ENCODE measurements around the gene MYO7A.

MYO7A gene

GRCh38 chr11:77144196-77144856 lies 16.3 kb downstream of the MYO7A start:
- no CpG with 5 or more reads among the region's 9 CpGs for WGBS, 2 donors (ENCODE audit: extremely low coverage in 2 of 2, insufficient read length in 2 of 2, insufficient replicate concordance in 1 of 2)
- H3K23ac ChIP-seq (ENCODE audit: low read depth, low read length, poor library complexity), result no peak overlapping the region
- H4K8ac ChIP-seq (ENCODE audit: low read depth, low read length), result no peak overlapping the region
- peak overlapping the region; percentile 44 for H2AK5ac ChIP-seq (ENCODE audit: low read depth, low read length)
- peaks cover 0 to 52% (median 0%) of the 10 kb centered on the region in 3 experiments for H3K27me3 ChIP-seq (ENCODE audit: control insufficient read depth in 3 of 3, insufficient read depth in 3 of 3, low read depth in 1 of 3, low read length in 3 of 3)
- H2AFZ ChIP-seq (ENCODE audit: low read length), result peak overlapping the region; percentile 1
- no peak overlapping the region for H4K91ac ChIP-seq (ENCODE audit: low read depth, low read length, poor library complexity)
- H3K18ac ChIP-seq (ENCODE audit: low read length), result no peak overlapping the region
- no peaks in the 10 kb centered on the region for H3K79me1 ChIP-seq (ENCODE audit: low read depth, low read length)
- H3K4me2 ChIP-seq (ENCODE audit: insufficient read depth, low read length, poor library complexity, severe bottlenecking), result no peak overlapping the region
- H2BK15ac ChIP-seq (ENCODE audit: low read length), result peak overlapping the region; percentile 54
- peaks cover 4 to 11% of the 10 kb centered on the region in 2 donors for H3K4me1 ChIP-seq (ENCODE audit: control insufficient read depth in 2 of 2, insufficient read depth in 1 of 2, low read depth in 1 of 2, low read length in 2 of 2)
- H3K4ac ChIP-seq (ENCODE audit: low read length), result no peak overlapping the region
- no peak for DNase-seq (ENCODE audit: low spot score)
- H3K36me3 ChIP-seq (replicated peaks in 1 of 2; ENCODE audit: control insufficient read depth in 2 of 2, insufficient read depth in 2 of 2, low read length in 2 of 2), result no peaks in the 10 kb centered on the region
- no peak overlapping the region for H2BK5ac ChIP-seq (ENCODE audit: low read length)
- no peak overlapping the region for H2BK12ac ChIP-seq (ENCODE audit: low read length)
- no peak overlapping the region for H3K27ac ChIP-seq (replicated peaks; ENCODE audit: low read length)
- no peak overlapping the region for H2BK120ac ChIP-seq (ENCODE audit: low read depth, low read length)
- H3K9ac ChIP-seq (ENCODE audit: low read depth, low read length, poor library complexity), result no peak overlapping the region
- no peak overlapping the region for H3K4me3 ChIP-seq (ENCODE audit: low read length in 2 of 2)
- no peak overlapping the region for H3K14ac ChIP-seq (ENCODE audit: low read length)
- H3K9me3 ChIP-seq (replicated peaks in 1 of 2; ENCODE audit: control insufficient read depth in 2 of 2, insufficient read depth in 1 of 2, low read depth in 1 of 2, low read length in 2 of 2), result no peaks in the 10 kb centered on the region

DNA sequence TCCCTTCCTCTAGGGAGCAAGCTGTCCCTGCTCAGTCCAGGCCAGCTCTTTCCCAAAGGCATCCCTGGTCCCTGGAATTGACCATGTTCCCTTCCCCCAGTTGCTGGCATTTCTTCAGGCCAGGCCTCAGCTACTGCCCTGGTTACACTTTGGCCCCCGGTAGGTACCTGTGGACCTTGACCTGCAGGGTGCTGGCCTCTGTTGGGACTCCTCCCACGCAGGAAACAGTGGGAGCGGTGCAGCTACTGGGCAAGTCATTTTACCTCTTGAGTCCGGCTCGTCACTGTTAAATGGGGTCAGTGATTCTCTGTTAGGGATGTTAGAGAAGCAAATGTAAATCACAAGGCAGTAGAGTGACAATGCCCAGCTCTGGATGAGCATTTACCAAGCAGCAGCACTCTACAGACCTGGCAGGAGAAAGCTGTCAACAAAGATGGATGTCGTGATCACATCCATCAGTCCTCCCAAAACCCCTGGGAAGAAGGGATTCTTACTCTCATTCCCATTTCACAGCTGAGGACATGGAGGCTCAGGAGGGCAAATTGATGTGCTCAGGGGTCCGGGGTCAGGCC lies 16.9 kb downstream of the MYO7A start:
- H3K9me3 ChIP-seq (replicated peaks in 1 of 2; ENCODE audit: control insufficient read depth in 2 of 2, insufficient read depth in 1 of 2, low read depth in 1 of 2, low read length in 2 of 2), result no peaks in the 10 kb centered on the region
- no peak overlapping the region for H3K9ac ChIP-seq (ENCODE audit: low read depth, low read length, poor library complexity)
- no peak overlapping the region for H3K4me3 ChIP-seq (ENCODE audit: low read length in 2 of 2)
- no peak overlapping the region for H3K4ac ChIP-seq (ENCODE audit: low read length)
- peak overlapping the region; percentile 29 for H2BK120ac ChIP-seq (ENCODE audit: low read depth, low read length)
- H3K14ac ChIP-seq (ENCODE audit: low read length), result no peak overlapping the region
- peak overlapping the region; percentile 54 for H2BK15ac ChIP-seq (ENCODE audit: low read length)
- peaks cover 0 to 55% (median 0%) of the 10 kb centered on the region in 3 experiments for H3K27me3 ChIP-seq (ENCODE audit: control insufficient read depth in 3 of 3, insufficient read depth in 3 of 3, low read depth in 1 of 3, low read length in 3 of 3)
- H3K23ac ChIP-seq (ENCODE audit: low read depth, low read length, poor library complexity), result no peak overlapping the region
- H4K8ac ChIP-seq (ENCODE audit: low read depth, low read length), result no peak overlapping the region
- peak overlapping the region; percentile 44 for H2AK5ac ChIP-seq (ENCODE audit: low read depth, low read length)
- peak overlapping the region; percentile 1 for H2AFZ ChIP-seq (ENCODE audit: low read length)
- DNase-seq (ENCODE audit: low spot score), result no peak
- H3K4me2 ChIP-seq (ENCODE audit: insufficient read depth, low read length, poor library complexity, severe bottlenecking), result no peak overlapping the region
- no peak overlapping the region for H3K18ac ChIP-seq (ENCODE audit: low read length)
- no CpG with 5 or more reads among the region's 7 CpGs for WGBS, 2 donors (ENCODE audit: extremely low coverage in 2 of 2, insufficient read length in 2 of 2, insufficient replicate concordance in 1 of 2)
- no peak overlapping the region for H2BK12ac ChIP-seq (ENCODE audit: low read length)
- no peak overlapping the region for H3K27ac ChIP-seq (replicated peaks; ENCODE audit: low read length)
- peaks cover 4 to 11% of the 10 kb centered on the region in 2 donors for H3K4me1 ChIP-seq (ENCODE audit: control insufficient read depth in 2 of 2, insufficient read depth in 1 of 2, low read depth in 1 of 2, low read length in 2 of 2)
- no peaks in the 10 kb centered on the region for H3K36me3 ChIP-seq (replicated peaks in 1 of 2; ENCODE audit: control insufficient read depth in 2 of 2, insufficient read depth in 2 of 2, low read length in 2 of 2)
- H2BK5ac ChIP-seq (ENCODE audit: low read length), result no peak overlapping the region
- H4K91ac ChIP-seq (ENCODE audit: low read depth, low read length, poor library complexity), result no peak overlapping the region
- H3K79me1 ChIP-seq (ENCODE audit: low read depth, low read length), result no peaks in the 10 kb centered on the region

GRCh38 chr11:77146261-77147035 lies 18.4 kb downstream of the MYO7A start:
- H3K27me3 ChIP-seq (ENCODE audit: control insufficient read depth in 3 of 3, insufficient read depth in 3 of 3, low read depth in 1 of 3, low read length in 3 of 3), result peaks cover 0 to 53% (median 0%) of the 10 kb centered on the region in 3 experiments
- no peak overlapping the region for H3K4ac ChIP-seq (ENCODE audit: low read length)
- no peak overlapping the region for H2BK5ac ChIP-seq (ENCODE audit: low read length)
- H3K14ac ChIP-seq (ENCODE audit: low read length), result no peak overlapping the region
- H2AK5ac ChIP-seq (ENCODE audit: low read depth, low read length), result peak overlapping the region; percentile 92
- DNase-seq (ENCODE audit: low spot score), result no peak
- peaks cover 4 to 8% of the 10 kb centered on the region in 2 donors for H3K4me1 ChIP-seq (ENCODE audit: control insufficient read depth in 2 of 2, insufficient read depth in 1 of 2, low read depth in 1 of 2, low read length in 2 of 2)
- no peak overlapping the region for H3K27ac ChIP-seq (replicated peaks; ENCODE audit: low read length)
- no peak overlapping the region for H2AFZ ChIP-seq (ENCODE audit: low read length)
- peak overlapping the region; percentile 13 for H2BK120ac ChIP-seq (ENCODE audit: low read depth, low read length)
- H3K18ac ChIP-seq (ENCODE audit: low read length), result peak overlapping the region; percentile 44
- no peak overlapping the region for H3K4me2 ChIP-seq (ENCODE audit: insufficient read depth, low read length, poor library complexity, severe bottlenecking)
- no peak overlapping the region for H3K4me3 ChIP-seq (ENCODE audit: low read length in 2 of 2)
- H4K91ac ChIP-seq (ENCODE audit: low read depth, low read length, poor library complexity), result no peak overlapping the region
- no peaks in the 10 kb centered on the region for H3K79me1 ChIP-seq (ENCODE audit: low read depth, low read length)
- H3K9me3 ChIP-seq (replicated peaks in 1 of 2; ENCODE audit: control insufficient read depth in 2 of 2, insufficient read depth in 1 of 2, low read depth in 1 of 2, low read length in 2 of 2), result no peaks in the 10 kb centered on the region
- no peaks in the 10 kb centered on the region for H3K36me3 ChIP-seq (replicated peaks in 1 of 2; ENCODE audit: control insufficient read depth in 2 of 2, insufficient read depth in 2 of 2, low read length in 2 of 2)
- WGBS, 2 donors (ENCODE audit: extremely low coverage in 2 of 2, insufficient read length in 2 of 2, insufficient replicate concordance in 1 of 2), result no CpG with 5 or more reads among the region's 10 CpGs
- H2BK12ac ChIP-seq (ENCODE audit: low read length), result no peak overlapping the region
- H4K8ac ChIP-seq (ENCODE audit: low read depth, low read length), result no peak overlapping the region
- no peak overlapping the region for H3K9ac ChIP-seq (ENCODE audit: low read depth, low read length, poor library complexity)
- H3K23ac ChIP-seq (ENCODE audit: low read depth, low read length, poor library complexity), result peak overlapping the region; percentile 16
- peak overlapping the region; percentile 87 for H2BK15ac ChIP-seq (ENCODE audit: low read length)

- Histone ChIP-seq H3K9ac (ENCODE audit: low read depth, low read length, poor library complexity) (no peak overlapping the region), H2BK5ac (ENCODE audit: low read length) (no peak overlapping the region), H3K79me1 (ENCODE audit: low read depth, low read length) (no peaks in the 10 kb centered on the region), H2BK12ac (ENCODE audit: low read length) (no peak overlapping the region), H2BK120ac (ENCODE audit: low read depth, low read length) (peak overlapping the region; percentile 13), H3K23ac (ENCODE audit: low read depth, low read length, poor library complexity) (no peak overlapping the region), H3K14ac (ENCODE audit: low read length) (no peak overlapping the region), H4K8ac (ENCODE audit: low read depth, low read length) (no peak overlapping the region), H3K4me2 (ENCODE audit: insufficient read depth, low read length, poor library complexity, severe bottlenecking) (no peak overlapping the region), H3K27ac (replicated peaks; ENCODE audit: low read length) (no peak overlapping the region), H2BK15ac (ENCODE audit: low read length) (peak overlapping the region; percentile 87), H3K4me1 (ENCODE audit: control insufficient read depth in 2 of 2, insufficient read depth in 1 of 2, low read depth in 1 of 2, low read length in 2 of 2) (peaks cover 4 to 8% of the 10 kb centered on the region in 2 donors), H3K4ac (ENCODE audit: low read length) (no peak overlapping the region), H2AK5ac (ENCODE audit: low read depth, low read length) (peak overlapping the region; percentile 92), H3K36me3 (replicated peaks in 1 of 2; ENCODE audit: control insufficient read depth in 2 of 2, insufficient read depth in 2 of 2, low read length in 2 of 2) (no peaks in the 10 kb centered on the region), H2AFZ (ENCODE audit: low read length) (no peak overlapping the region), H3K27me3 (ENCODE audit: control insufficient read depth in 3 of 3, insufficient read depth in 3 of 3, low read depth in 1 of 3, low read length in 3 of 3) (peaks cover 0 to 53% (median 0%) of the 10 kb centered on the region in 3 experiments), H3K4me3 (ENCODE audit: low read length in 2 of 2) (no peak overlapping the region), H3K9me3 (replicated peaks in 1 of 2; ENCODE audit: control insufficient read depth in 2 of 2, insufficient read depth in 1 of 2, low read depth in 1 of 2, low read length in 2 of 2) (no peaks in the 10 kb centered on the region), H4K91ac (ENCODE audit: low read depth, low read length, poor library complexity) (no peak overlapping the region), H3K18ac (ENCODE audit: low read length) (no peak overlapping the region)
- DNase-seq (ENCODE audit: low spot score), result no peak
- WGBS, 2 donors (ENCODE audit: extremely low coverage in 2 of 2, insufficient read length in 2 of 2, insufficient replicate concordance in 1 of 2), result no CpG with 5 or more reads among the region's 1 CpG
Measured at GRCh38 chr11:77147036-77147315, 18.9 kb downstream of the MYO7A start.
